H1 (cell line): ENCODE results near the gene PKP3. TPM values are rescaled to one million over a fixed set of nuclear protein-coding genes. Genes with fewer than 3 reads are reported as not detected.

Experiments used
- CTCF ChIA-PET: fragments of 300-600 bp; sonication (Branson Sonifier 250); formaldehyde crosslinking; loops from one replicate; lab custom pipeline; 2021; ENCODE audit not compliant: partially characterized antibody; lab: Charles Lee
- POLR2A ChIA-PET: fragments of 300-600 bp; sonication (Branson Sonifier 250); formaldehyde crosslinking; loops from one replicate; lab custom pipeline; 2021; ENCODE audit warnings: inconsistent platforms; ENCODE audit not compliant: partially characterized antibody; lab: Charles Lee
- DNase-seq, 2 experiments: peaks; one replicate each; pipeline versions ENCODE4 v3.0.0 to v3.0.0-alpha.2; 2010 to 2022; ENCODE audit warnings: low spot score in 2 of 2, low read depth in 1 of 2, mixed read lengths in 1 of 2
- FAIRE-seq: peaks from 2 replicates; lab custom pipeline; 2011; peaks lifted over from hg19 to GRCh38; lab: Jason Lieb, UNC
- H2AFZ ChIP-seq: 2 replicates; pipeline ENCODE4 v1.8.1; 2012; ENCODE audit warnings: low read length, inconsistent platforms
- H2AK5ac ChIP-seq: 2 replicates; pipeline ENCODE4 v1.6.1; 2013; ENCODE audit warnings: low read depth, low read length
- H2BK120ac ChIP-seq: replicated peaks from 2 replicates; pipeline ENCODE3; 2013; ENCODE audit warnings: low read depth, low read length, inconsistent platforms
- H2BK12ac ChIP-seq: 2 replicates; pipeline ENCODE4 v1.6.1; 2013; ENCODE audit warnings: low read depth, low read length
- H2BK15ac ChIP-seq: 2 replicates; pipeline ENCODE4 v1.6.1; 2013; ENCODE audit warnings: low read length
- H2BK20ac ChIP-seq: 2 replicates; pipeline ENCODE4 v1.6.1; 2013; ENCODE audit warnings: low read length
- H2BK5ac ChIP-seq: 2 replicates; pipeline ENCODE4 v1.6.1; 2013; ENCODE audit warnings: low read depth, low read length
- H3K14ac ChIP-seq: 2 replicates; pipeline ENCODE4 v1.6.1; 2013; ENCODE audit warnings: inconsistent platforms; ENCODE audit not compliant: insufficient read length
- H3K18ac ChIP-seq: 2 replicates; pipeline ENCODE4 v1.6.1; 2013; ENCODE audit warnings: low read length; ENCODE audit errors: extremely low read depth
- H3K23ac ChIP-seq: 2 replicates; pipeline ENCODE4 v1.6.1; 2013; ENCODE audit warnings: inconsistent platforms; ENCODE audit not compliant: insufficient read length
- H3K23me2 ChIP-seq: 2 replicates; pipeline ENCODE4 v1.6.1; 2013; ENCODE audit warnings: low read depth, low read length
- H3K27ac ChIP-seq: 2 replicates; pipeline ENCODE4 v1.6.1; 2011; ENCODE audit warnings: low read depth, low read length, inconsistent platforms
- H3K27me3 ChIP-seq, 4 experiments: replicated peaks in 1 of 4; 1 replicate in 1 of 4; 2 replicates in 3 of 4; pipeline versions ENCODE4 v1.6.1 to v1.8.1; 2011 to 2013; ENCODE audit warnings: low read length in 3 of 4, mild to moderate bottlenecking in 3 of 4, inconsistent platforms in 2 of 4, mixed read lengths in 2 of 4, moderate library complexity in 1 of 4; ENCODE audit not compliant: control insufficient read depth in 3 of 4, insufficient read depth in 3 of 4; ENCODE audit errors: extremely low read depth in 1 of 4
- H3K36me3 ChIP-seq, 4 experiments: 2 replicates each; pipeline versions ENCODE4 v1.6.1 to v1.8.1; 2011 to 2013; ENCODE audit warnings: mild to moderate bottlenecking in 4 of 4, low read length in 3 of 4, moderate library complexity in 2 of 4, control low read depth in 1 of 4, inconsistent platforms in 1 of 4; ENCODE audit not compliant: insufficient read depth in 4 of 4, control insufficient read depth in 2 of 4
- H3K4ac ChIP-seq: replicated peaks from 2 replicates; pipeline ENCODE3; 2013; ENCODE audit warnings: low read length, low read depth, mixed read lengths, inconsistent platforms; ENCODE audit not compliant: insufficient read length
- H3K4me1 ChIP-seq, 4 experiments: replicated peaks in 1 of 4; 1 replicate in 1 of 4; 2 replicates in 3 of 4; pipeline versions ENCODE4 v1.6.1 to v1.8.1; 2011 to 2013; ENCODE audit warnings: low read length in 3 of 4, inconsistent platforms in 2 of 4, mixed read lengths in 1 of 4; ENCODE audit not compliant: insufficient read depth in 4 of 4, control insufficient read depth in 3 of 4
- H3K4me2 ChIP-seq, 2 experiments: 2 replicates each; pipeline versions ENCODE4 v1.6.1 to v1.8.1; 2011 to 2013; ENCODE audit warnings: low read depth in 2 of 2, low read length in 2 of 2, control low read depth in 1 of 2, inconsistent platforms in 1 of 2, mild to moderate bottlenecking in 1 of 2; ENCODE audit not compliant: insufficient read depth in 1 of 2
- H3K4me3 ChIP-seq, 4 experiments: fragments of 200-600, 300-600 bp in 1 of 4; sonication (generic), shearing (Covaris generic), sonication (Bioruptor Twin) in 1 of 4; 2 replicates each; pipeline versions ENCODE4 v1.5.1 to v1.8.1; 2011 to 2016; ENCODE audit warnings: low read length in 4 of 4, low read depth in 3 of 4, control low read depth in 2 of 4, inconsistent platforms in 2 of 4, mild to moderate bottlenecking in 2 of 4, mixed read lengths in 1 of 4, moderate library complexity in 1 of 4; ENCODE audit not compliant: insufficient read depth in 2 of 4; ENCODE audit errors: extremely low read depth in 1 of 4
- H3K56ac ChIP-seq: replicated peaks from 2 replicates; pipeline ENCODE3; 2013; ENCODE audit warnings: low read depth, mild to moderate bottlenecking, mixed read lengths, low read length, inconsistent platforms; ENCODE audit not compliant: insufficient read length
- H3K79me1 ChIP-seq: 2 replicates; pipeline ENCODE4 v1.6.1; 2013; ENCODE audit warnings: low read depth, low read length, control low read depth
- H3K79me2 ChIP-seq, 2 experiments: 2 replicates each; pipeline versions ENCODE4 v1.6.1 to v1.8.1; 2012 to 2013; ENCODE audit warnings: low read length in 2 of 2, mild to moderate bottlenecking in 2 of 2, inconsistent platforms in 1 of 2; ENCODE audit not compliant: insufficient read depth in 2 of 2, control insufficient read depth in 1 of 2
- H3K9ac ChIP-seq, 4 experiments: replicated peaks in 1 of 4; 1 replicate in 1 of 4; 2 replicates in 3 of 4; pipeline versions ENCODE4 v1.6.1 to v1.8.1; 2011 to 2013; ENCODE audit warnings: low read depth in 3 of 4, low read length in 3 of 4, control low read depth in 2 of 4, mild to moderate bottlenecking in 2 of 4, moderate library complexity in 2 of 4, inconsistent platforms in 1 of 4; ENCODE audit errors: extremely low read depth in 1 of 4
- H3K9me3 ChIP-seq, 2 experiments: 2 replicates each; pipeline versions ENCODE4 v1.6.1 to v1.8.1; 2012 to 2013; ENCODE audit warnings: mild to moderate bottlenecking in 2 of 2, moderate library complexity in 2 of 2, control low read depth in 1 of 2, inconsistent platforms in 1 of 2, low read depth in 1 of 2, low read length in 1 of 2, mixed read lengths in 1 of 2; ENCODE audit not compliant: insufficient read depth in 2 of 2
- H4K20me1 ChIP-seq, 2 experiments: replicated peaks in 1 of 2; 2 replicates each; pipeline versions ENCODE3 to v1.8.1; 2011 to 2013; ENCODE audit warnings: inconsistent platforms in 2 of 2, low read length in 2 of 2, mild to moderate bottlenecking in 1 of 2; ENCODE audit not compliant: insufficient read depth in 2 of 2, control insufficient read depth in 1 of 2
- H4K5ac ChIP-seq: 2 replicates; pipeline ENCODE4 v1.6.1; 2013; ENCODE audit warnings: low read length, low read depth, mixed read lengths, inconsistent platforms; ENCODE audit not compliant: insufficient read length
- H4K8ac ChIP-seq: 2 replicates; pipeline ENCODE4 v1.8.0; 2013; ENCODE audit warnings: mild to moderate bottlenecking, moderate library complexity, low read length, inconsistent platforms; ENCODE audit not compliant: insufficient read depth; ENCODE audit errors: extremely low read depth
- H4K91ac ChIP-seq: replicated peaks from 2 replicates; pipeline ENCODE3; 2013; ENCODE audit warnings: low read length, mixed read lengths, inconsistent platforms; ENCODE audit not compliant: insufficient read length
- HDAC6 ChIP-seq: IDR thresholded peaks from one replicate; pipeline ENCODE4 v1.7.1; 2012; ENCODE audit warnings: low read depth, mild to moderate bottlenecking, inconsistent platforms, low read length, moderate library complexity
- KDM4A ChIP-seq: IDR thresholded peaks from one replicate; pipeline ENCODE4 v1.7.1; 2012; ENCODE audit warnings: low read depth, mild to moderate bottlenecking, moderate library complexity, low read length, inconsistent platforms; ENCODE audit not compliant: severe bottlenecking
- RFX5 ChIP-seq: IDR thresholded peaks from 2 replicates; pipeline ENCODE4 v1.6.1; 2011; ENCODE audit warnings: low read depth, low read length, improper control_type of control experiment, borderline replicate concordance
- SIN3A ChIP-seq, 2 experiments: IDR thresholded peaks in 1 of 2; conservative IDR thresholded peaks in 1 of 2; 2 replicates each; pipeline ENCODE4 v1.6.1; 2011 to 2012; ENCODE audit warnings: low read length in 2 of 2, improper control_type of control experiment in 1 of 2, low read depth in 1 of 2, mild to moderate bottlenecking in 1 of 2
- SP1 ChIP-seq: IDR thresholded peaks from 2 replicates; pipeline ENCODE4 v1.6.1; 2011; ENCODE audit warnings: low read depth, low read length
- WGBS, 2 experiments: shearing (Covaris generic) in 1 of 2; methylation state at CpG; one replicate each; pipeline versions ENCODE4 v1.1.6 to v1.1.7; 2013 to 2015; ENCODE audit warnings: low lambda C conversion rate in 2 of 2, mixed read lengths in 2 of 2, inconsistent platforms in 1 of 2, low coverage in 1 of 2, missing lambda C conversion rate in 1 of 2; ENCODE audit not compliant: insufficient replicate concordance in 2 of 2, insufficient coverage in 1 of 2, insufficient read length in 1 of 2; ENCODE audit errors: extremely low coverage in 1 of 2, missing lambda C conversion rate in 1 of 2; 5-methylcytosine and 5-hydroxymethylcytosine counted together
- polyA plus RNA-seq, 7 experiments: library from polyadenylated mRNA; depleted of rRNA in 3 of 7; stranded (reverse) in 5 of 7; unstranded in 2 of 7; fragments of >200 nt in 5 of 7; fragments of 200-250 nt in 2 of 7; gene quantifications; 1 replicate in 5 of 7; 2 replicates in 1 of 7; 4 replicates in 1 of 7; pipeline versions ENCODE4 v1.2.1 to v1.2.3, GENCODE V29; 2011 to 2013; ENCODE audit warnings: missing spikeins in 2 of 7, mixed read lengths in 2 of 7
- total RNA-seq: library from RNA; stranded (reverse); fragmentation: NEBNext Ultra II Directional; extraction: Animal tissue kit (Norgen Biotek cat#: 25700); gene quantifications from 2 replicates; pipeline ENCODE4 v1.2.1, GENCODE V29; 2021

Gene PKP3
- total and polyA plus RNA-seq, 2 of the 8 experiments (the other 6 are each of a cell fraction or from before 2014, with no cell fraction given) = 16.7 to 28.7 TPM

DNA sequence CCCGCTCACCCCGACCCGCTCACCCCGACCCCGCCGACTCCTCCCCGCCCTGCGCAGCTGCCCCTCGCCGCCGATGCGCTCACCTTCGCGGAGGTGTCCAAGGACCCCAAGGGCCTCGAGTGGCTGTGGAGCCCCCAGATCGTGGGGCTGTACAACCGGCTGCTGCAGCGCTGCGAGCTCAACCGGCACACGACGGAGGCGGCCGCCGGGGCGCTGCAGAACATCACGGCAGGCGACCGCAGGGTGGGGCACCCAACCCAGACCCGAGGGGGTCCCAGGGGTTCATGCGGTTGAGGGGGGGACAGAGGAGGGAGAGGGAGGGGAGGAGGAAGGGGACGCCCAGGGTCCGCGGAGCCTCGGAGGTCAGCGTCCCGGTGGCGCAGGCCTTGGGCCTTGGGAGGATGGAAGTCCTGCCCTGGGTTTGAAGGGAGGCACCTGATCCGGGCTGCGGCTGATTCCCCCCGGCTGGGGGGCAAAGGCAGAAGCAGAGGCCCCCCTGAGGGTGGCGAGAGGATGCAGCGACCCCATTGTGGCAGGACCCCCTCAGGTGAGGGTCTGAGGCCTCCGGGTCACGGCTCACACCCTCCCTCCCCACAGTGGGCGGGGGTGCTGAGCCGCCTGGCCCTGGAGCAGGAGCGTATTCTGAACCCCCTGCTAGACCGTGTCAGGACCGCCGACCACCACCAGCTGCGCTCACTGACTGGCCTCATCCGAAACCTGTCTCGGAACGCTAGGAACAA, 9.2 kb downstream of the PKP3 start:
- peaks cover 0 to 5% (median 0%) of the 10 kb centered on the region in 4 experiments; a peak in 2 of 7 replicates for H3K27me3 ChIP-seq
- TF ChIP-seq SP1 (no peak), RFX5 (no peak), SIN3A (conservative IDR thresholded peaks at IDR 0.05 in 1 of 2, IDR thresholded peaks at IDR 0.05 in 1 of 2; ENCODE audit: low read depth in 1 of 2, low read length in 2 of 2) (no peak), HDAC6 (no peak), KDM4A (no peak)

More for the DNA sequence above, 9.2 kb downstream of the PKP3 start:
- Histone ChIP-seq H3K9me3 (peaks cover 0 to 9% of the 10 kb centered on the region in 2 experiments; a peak in 1 of 4 replicates), H3K36me3 (peaks cover 0 to 15% (median 0%) of the 10 kb centered on the region in 4 experiments; a peak in 2 of 8 replicates), H2BK120ac (no peak overlapping the region), H3K4me3 (no peak overlapping the region), H2AFZ (no peak overlapping the region), H3K4me2 (no peak overlapping the region), H3K27ac (no peak overlapping the region), H2BK12ac (no peak overlapping the region), H4K91ac (no peak overlapping the region), H2AK5ac (no peak overlapping the region), H3K56ac (no peak overlapping the region), H2BK20ac (no peak overlapping the region), H3K4ac (no peak overlapping the region), H3K18ac (no peak overlapping the region), H3K23ac (no peak overlapping the region), H3K79me1 (no peaks in the 10 kb centered on the region), H3K14ac (no peak overlapping the region), H4K8ac (no peak overlapping the region; the same call in 1 of the 2 replicates), H4K20me1 (peaks cover 2 to 11% of the 10 kb centered on the region in 2 experiments), H3K79me2 (no peaks in the 10 kb centered on the region), H3K4me1 (peaks cover 0 to 11% (median 6%) of the 10 kb centered on the region in 4 experiments; a peak in 4 of 7 replicates), H2BK5ac (no peak overlapping the region), H4K5ac (no peak overlapping the region), H2BK15ac (no peak overlapping the region), H3K9ac (no peak overlapping the region), H3K23me2 (peaks cover 3% of the 10 kb centered on the region; the same call in 1 of the 2 replicates)
- FAIRE-seq (no peak), DNase-seq (no peak)
- ChIA-PET POLR2A (interaction anchor here (0.9 to 5.9 kb wide), 9 partner anchors 10 to 118 kb away, joined by 3 to 41 read pairs (median 4); partner anchors contain the start of genes B4GALNT4, PKP3 and SIGIRR), CTCF (interaction anchor here (0.6 to 1.6 kb wide), 5 partner anchors 12 to 75 kb away, joined by 3 to 7 read pairs (median 4); partner anchors contain the start of genes PTDSS2 and SIGIRR)
- WGBS, 2 experiments = 93% methylated on average over 9 of the region's 55 CpGs; no CpG with 5 or more reads in 1 of the 2 experiments
